HCT116 (cell line): ENCODE measurements around the gene KSR2.

Experiments
- CTCF ChIP-seq, 3 experiments: fragments of 200-600 bp in 1 of 3; sonication (generic) in 1 of 3; IDR thresholded peaks in 2 of 3; conservative IDR thresholded peaks in 1 of 3; 2 replicates each; pipeline ENCODE4 v1.5.1; 2012 to 2017; ENCODE audit warnings: low read depth in 2 of 3, low read length in 2 of 3, antibody characterized with exemption in 1 of 3, borderline replicate concordance in 1 of 3, control low read depth in 1 of 3, mild to moderate bottlenecking in 1 of 3, mixed read lengths in 1 of 3, mixed run types in 1 of 3, moderate library complexity in 1 of 3; ENCODE audit not compliant: insufficient read depth in 1 of 3
- EZH2 ChIP-seq: fragments of 200-600 bp; sonication (generic); IDR thresholded peaks from 2 replicates; pipeline ENCODE4 v1.6.1; 2017; ENCODE audit warnings: antibody characterized with exemption, mixed run types
- POLR2A ChIP-seq: IDR thresholded peaks from 2 replicates; pipeline ENCODE4 v1.7.0; 2011; ENCODE audit warnings: borderline replicate concordance; ENCODE audit not compliant: insufficient read depth, insufficient read length; ENCODE audit errors: extremely low read depth
- POLR2AphosphoS5 ChIP-seq: IDR thresholded peaks from 2 replicates; pipeline ENCODE4 v1.6.1; 2011; ENCODE audit warnings: mild to moderate bottlenecking, low read depth, low read length, moderate library complexity
- RAD21 ChIP-seq: IDR thresholded peaks from 2 replicates; pipeline ENCODE4 v1.6.1; 2012; ENCODE audit warnings: low read depth, mild to moderate bottlenecking
- SP1 ChIP-seq: IDR thresholded peaks from 2 replicates; pipeline ENCODE4 v1.6.1; 2012; ENCODE audit warnings: low read depth
- SRF ChIP-seq: IDR thresholded peaks from 2 replicates; pipeline ENCODE4 v1.6.1; 2012; ENCODE audit warnings: low read depth
- TCF7L2 ChIP-seq: IDR thresholded peaks from 2 replicates; pipeline ENCODE4 v1.7.0; 2011; ENCODE audit warnings: borderline replicate concordance, inconsistent platforms; ENCODE audit not compliant: insufficient read depth, insufficient read length; ENCODE audit errors: extremely low read depth
- YY1 ChIP-seq: IDR thresholded peaks from 2 replicates; pipeline ENCODE4 v1.6.1; 2011; ENCODE audit warnings: low read length, low read depth, moderate library complexity, mild to moderate bottlenecking; ENCODE audit not compliant: insufficient replicate concordance; ENCODE audit errors: extremely low read depth
- ZFX ChIP-seq: fragments of 450-650 bp; IDR thresholded peaks from 2 replicates; pipeline ENCODE4 v1.6.1; 2017
- ZNF274 ChIP-seq: fragments of 200-500 bp; sonication (Bioruptor generic); IDR thresholded peaks from 2 replicates; pipeline ENCODE4 v1.6.1; 2014; ENCODE audit warnings: mild to moderate bottlenecking, low read depth, low read length, inconsistent platforms
- TF ChIP-seq, protein P1 (sequence below): IDR thresholded peaks from 2 replicates; pipeline ENCODE4 v1.6.1; 2012; ENCODE audit warnings: low read depth

DNA sequence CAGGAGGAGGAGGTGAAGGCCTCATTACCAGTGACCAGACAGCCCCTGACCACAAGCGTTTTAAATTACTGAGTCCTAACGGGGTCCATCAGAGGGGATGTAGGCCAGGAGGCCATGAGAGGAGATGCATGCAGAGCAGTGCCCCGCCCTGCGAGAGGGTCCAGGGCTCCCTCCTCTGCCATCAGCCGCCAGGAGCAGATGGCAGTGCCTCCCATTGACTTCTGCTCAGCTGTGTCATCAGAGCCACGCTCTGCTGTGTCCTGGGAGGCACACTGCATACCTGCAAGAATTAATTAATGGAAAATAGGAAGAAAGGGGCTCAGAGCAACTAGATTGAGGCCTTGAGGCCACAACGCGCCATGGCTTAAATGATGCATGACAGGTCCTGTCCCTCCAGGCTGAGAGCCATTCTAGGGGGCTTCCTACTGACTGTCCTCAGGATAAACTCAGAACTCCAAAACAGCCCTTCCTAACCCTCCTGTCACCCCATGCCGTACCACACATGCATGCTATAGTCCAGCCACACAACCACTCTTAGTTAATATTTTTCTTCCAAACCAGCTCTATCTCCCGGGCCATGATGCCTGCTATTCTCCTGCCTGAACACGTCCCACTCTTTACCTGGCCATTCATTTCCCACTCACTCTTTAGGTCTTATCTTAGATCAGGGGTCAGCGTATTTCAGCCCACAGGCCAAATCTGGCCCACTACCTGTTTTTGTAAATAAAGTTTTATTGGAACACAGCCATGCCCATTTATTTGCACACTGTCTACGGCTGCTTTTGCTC lies 235.8 kb downstream of the KSR2 start:
- TF ChIP-seq EZH2 (no peak), CTCF (IDR thresholded peaks at IDR 0.05 in 2 of 3, conservative IDR thresholded peaks at IDR 0.05 in 1 of 3; ENCODE audit: borderline replicate concordance in 1 of 3, insufficient read depth in 1 of 3, low read depth in 2 of 3, low read length in 2 of 3) (no peak), YY1 (no peak), ZFX (no peak), POLR2A (no peak), SP1 (no peak), ZNF274 (no peak), RAD21 (no peak), SRF (no peak), TCF7L2 (no peak), POLR2AphosphoS5 (no peak)
- TF ChIP-seq, protein P1, sequence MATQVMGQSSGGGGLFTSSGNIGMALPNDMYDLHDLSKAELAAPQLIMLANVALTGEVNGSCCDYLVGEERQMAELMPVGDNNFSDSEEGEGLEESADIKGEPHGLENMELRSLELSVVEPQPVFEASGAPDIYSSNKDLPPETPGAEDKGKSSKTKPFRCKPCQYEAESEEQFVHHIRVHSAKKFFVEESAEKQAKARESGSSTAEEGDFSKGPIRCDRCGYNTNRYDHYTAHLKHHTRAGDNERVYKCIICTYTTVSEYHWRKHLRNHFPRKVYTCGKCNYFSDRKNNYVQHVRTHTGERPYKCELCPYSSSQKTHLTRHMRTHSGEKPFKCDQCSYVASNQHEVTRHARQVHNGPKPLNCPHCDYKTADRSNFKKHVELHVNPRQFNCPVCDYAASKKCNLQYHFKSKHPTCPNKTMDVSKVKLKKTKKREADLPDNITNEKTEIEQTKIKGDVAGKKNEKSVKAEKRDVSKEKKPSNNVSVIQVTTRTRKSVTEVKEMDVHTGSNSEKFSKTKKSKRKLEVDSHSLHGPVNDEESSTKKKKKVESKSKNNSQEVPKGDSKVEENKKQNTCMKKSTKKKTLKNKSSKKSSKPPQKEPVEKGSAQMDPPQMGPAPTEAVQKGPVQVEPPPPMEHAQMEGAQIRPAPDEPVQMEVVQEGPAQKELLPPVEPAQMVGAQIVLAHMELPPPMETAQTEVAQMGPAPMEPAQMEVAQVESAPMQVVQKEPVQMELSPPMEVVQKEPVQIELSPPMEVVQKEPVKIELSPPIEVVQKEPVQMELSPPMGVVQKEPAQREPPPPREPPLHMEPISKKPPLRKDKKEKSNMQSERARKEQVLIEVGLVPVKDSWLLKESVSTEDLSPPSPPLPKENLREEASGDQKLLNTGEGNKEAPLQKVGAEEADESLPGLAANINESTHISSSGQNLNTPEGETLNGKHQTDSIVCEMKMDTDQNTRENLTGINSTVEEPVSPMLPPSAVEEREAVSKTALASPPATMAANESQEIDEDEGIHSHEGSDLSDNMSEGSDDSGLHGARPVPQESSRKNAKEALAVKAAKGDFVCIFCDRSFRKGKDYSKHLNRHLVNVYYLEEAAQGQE, result no peak
